NCI-H2196 treated with DMSO at 0.1 percent for 48 hours (cell line): ENCODE measurements around the gene MAPK8.

Experiments used
- DNase-seq: peaks from one replicate; lab custom pipeline; 2025; ENCODE audit not compliant: unreplicated experiment; lab: John Stamatoyannopoulos, UW

MAPK8 gene

DNA sequence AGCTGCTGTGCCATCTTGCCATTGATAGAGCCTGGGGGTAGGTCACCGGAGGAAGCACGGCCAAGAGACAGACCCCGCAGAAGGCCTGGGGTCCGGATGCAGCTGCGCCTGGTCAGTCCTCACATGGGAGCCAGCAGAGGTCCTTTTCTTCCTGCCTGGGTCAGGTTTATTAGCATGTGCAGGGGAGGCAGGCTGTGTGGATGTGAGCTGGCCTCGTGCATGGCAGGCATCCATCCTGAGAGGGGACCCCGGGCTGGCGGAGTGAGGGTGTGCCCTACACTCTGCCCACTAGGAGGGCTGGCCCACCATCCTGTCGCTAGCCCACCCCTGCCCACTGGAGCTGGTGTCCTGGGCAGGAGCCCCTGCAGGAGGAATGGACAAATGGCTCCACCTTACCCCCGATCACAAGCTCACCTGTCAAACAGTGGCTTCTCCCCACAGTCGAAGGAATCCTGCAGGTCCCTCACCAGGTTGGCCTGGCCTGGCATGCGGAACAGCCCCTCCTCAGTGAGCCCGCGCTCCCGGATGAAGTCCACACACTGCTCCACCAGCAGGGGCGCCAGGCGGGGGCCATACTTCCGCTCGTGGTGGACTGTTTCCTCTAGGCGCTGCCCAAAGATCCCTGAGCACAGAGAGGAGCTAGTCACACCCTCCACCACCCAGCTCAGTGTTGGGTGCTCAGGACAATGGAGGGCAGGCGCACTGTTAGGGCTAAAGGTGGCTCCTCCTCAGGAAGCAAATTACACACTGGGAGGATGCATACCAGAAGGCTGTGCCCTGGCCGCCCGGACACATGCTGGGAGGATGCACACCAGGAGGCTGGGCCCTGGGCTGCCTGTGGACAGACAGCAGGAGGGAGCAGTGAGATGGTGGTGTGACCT, 153.0 kb downstream of the MAPK8 start:
- no peak for DNase-seq

DNA sequence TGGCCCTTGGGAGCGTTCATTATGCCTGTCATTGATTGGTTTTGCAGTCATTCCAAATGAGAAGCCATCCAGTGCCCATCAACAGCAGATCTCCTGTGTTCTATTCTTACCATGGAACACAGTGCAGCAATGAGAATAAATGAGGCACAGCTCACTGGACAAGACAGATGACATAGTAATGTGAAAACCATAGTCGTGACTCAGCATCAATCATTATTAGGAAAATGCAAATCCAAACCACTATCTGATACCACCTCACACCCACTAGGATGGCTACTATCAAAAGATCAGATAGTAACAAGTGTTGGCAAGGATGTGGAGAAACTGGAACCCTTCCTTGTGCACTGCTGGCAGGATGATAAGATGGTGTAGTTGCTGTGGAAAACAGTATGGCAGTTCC, 153.7 kb downstream of the MAPK8 start:
- DNase-seq = no peak

DNA sequence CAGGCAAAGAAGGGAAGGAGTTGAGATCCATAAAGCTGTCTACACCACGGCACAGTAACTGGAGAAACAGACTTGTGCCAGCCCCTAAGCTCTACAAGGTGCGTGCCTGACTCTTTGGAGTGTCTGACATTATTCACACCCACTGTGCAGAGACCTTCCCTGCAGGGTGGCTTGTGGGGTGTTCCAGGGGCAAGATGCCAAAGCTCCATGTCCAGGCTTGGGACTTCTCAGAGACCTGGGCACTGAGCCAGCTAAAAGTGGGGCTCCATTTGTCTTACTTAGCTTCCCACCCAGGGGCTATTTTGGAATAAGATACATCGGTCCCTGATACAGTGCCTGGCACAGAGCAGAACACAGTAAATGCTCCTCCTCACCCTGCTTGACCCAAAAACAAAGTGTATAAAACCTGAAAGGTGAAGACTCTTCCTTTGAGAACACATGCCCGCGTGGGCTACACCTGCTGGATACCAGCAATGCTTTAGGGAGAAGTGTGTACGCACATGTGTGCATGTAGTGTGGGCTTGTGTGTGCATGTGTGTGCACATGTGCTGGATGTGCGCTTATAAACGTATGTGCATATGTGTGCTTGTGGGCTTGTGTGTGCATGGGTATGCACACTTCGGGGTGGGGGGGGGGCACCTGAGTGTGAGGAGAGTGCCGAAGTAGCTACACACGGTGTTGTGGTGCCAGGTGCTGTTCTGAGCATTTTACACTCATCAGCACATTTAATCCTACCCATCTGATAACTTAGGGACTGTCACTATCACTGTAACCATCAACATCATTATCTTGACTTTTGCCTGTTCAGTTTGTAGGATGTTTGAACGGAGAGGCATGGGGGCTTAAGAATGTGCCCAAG, 155.4 kb downstream of the MAPK8 start:
- DNase-seq = no peak

GRCh38 chr10:48462482-48463020, 156.1 kb downstream of the MAPK8 start:
- DNase-seq = no peak

- no peak for DNase-seq
These were observed 157.0 kb downstream of the MAPK8 start for GRCh38 chr10:48463318-48464003.

DNA sequence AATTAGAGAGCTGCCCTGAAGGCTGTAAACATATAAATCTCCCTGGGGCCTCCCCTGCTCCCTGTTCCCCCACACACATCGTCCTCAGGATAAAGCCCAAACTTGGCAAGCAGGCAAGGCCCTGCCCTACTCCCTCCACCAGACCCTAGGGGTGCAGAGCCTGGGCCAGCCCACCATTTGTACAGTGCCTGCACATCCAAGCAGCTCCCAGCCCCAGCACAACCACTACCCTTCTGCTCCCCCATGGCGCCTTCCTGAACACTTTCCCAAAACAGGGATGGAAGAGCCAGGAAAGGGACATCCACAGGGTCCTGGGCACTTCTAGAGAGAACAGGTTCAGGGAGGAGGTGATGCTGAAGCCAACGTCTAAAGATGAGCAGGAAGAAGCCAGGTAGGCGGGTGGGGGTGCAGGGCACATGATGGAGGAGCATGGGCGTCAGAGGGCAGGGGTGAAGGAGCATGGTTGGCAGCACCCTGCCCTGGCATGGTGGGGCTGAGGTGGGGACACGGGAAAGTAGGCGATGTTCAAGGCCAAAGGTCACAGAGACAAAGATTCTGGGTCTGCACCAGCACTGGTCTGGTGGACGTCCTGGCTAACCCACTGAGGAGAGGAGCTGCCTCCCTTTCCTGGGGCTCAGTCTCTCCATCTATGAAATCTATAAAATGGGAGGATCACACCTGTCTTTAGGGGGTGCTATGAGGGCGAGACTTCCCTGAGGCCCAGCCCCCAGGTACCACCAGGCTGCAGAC, 157.8 kb downstream of the MAPK8 start:
- no peak for DNase-seq

DNA sequence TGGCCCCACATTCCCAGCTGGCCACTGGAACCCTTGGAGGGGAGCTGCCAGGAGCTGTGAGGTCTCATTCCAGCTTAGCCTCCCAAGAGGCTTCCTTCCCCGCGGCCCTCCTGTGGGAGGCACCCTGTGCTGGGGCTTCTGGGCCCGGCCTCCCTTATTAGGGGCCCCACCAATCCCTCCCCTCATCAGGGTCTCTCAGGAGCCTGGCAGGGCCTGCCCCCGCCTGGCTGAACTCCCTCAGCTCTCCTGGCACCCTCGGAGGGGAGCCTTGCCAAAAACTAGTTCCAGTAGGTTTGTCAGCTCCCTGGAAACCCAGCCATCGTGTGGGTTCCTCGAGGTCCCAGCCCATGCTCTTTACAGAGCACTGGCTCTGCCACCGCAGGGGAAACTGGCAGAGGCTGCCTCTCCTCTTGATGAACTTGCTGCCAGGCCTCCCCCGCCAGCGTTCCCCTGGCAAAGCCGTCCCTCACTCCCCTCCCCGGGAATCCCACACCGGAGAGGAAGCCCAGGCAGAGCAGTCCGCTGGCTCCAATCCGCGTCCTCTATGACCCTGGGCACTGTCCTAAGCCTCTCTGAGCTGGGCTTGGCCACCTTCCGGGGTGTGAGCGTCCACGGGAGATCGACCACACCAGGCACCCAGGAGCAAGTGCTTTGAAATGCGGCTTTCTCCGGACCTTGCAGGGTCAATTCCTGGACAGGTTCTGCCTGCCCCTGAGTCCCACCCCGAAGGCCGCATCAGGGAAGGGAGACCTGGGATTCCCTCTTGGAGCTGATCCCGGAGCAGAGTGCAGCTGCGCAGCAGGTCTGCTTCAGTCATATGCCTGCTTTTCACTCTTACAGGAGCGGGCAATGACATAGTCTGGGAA, 158.6 kb downstream of the MAPK8 start:
- no peak for DNase-seq

DNA sequence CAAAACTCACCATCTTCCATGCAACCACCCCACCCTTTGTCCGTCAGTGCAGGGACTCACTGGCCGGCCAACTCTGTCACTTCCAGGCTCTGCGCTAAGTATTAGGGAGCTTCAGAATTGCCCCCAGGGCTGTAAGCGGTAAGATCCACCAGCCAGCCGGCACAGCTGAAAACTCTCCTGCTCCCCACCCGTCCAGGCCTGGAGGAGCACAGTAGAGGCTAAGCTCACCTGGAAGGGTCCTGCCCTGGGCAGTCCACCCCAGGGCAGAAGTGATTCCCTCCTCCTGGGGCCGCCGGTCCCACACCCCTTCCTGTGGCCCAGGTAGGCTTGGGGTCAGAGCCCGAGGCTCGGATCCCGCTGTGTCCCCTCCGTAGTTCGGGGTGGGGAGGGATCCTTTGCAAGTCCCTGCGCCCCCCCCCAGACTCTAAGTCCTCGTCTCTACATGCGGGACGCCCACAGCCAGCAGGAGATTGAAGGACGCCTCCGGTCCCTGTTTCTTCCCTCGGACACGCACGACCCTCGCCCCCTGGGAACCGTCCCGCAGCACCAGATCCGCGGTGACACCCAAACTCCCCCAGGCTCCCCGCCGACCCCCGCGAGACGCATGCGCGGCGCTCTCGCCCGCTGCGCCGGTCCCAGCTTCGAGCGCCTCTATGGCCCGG, 159.5 kb downstream of the MAPK8 start:
- DNase-seq = no peak

DNA sequence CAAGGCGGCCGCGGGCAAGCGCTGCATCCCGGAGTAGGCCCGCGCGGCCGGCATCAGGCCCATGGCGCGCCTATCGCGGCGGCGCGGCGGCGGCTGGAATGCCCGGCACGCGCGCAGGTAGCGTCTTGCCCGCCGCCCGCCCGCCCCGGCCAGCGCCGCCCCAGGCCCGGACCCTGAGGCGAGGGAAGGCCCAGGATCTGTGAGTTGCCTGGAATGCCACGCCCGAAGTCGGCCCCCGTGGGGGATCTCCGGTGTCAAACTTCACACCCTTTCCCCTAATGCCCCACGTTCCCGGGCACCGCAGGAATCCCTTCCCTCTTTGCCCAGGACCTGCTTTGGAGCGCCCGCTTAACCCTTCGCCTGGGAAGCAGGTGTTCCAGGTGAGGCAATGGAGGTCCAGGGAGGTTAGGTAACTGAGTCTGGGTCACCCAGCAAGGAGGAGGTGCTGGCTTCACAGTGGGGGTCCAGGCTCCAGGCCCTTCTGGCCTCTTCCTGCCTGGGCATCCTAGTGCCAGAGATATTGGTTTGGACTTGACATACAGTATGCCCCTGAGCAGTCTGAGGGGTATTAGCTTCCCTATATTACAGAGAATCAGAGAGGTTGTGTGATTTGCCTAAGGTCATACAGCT, 160.2 kb downstream of the MAPK8 start:
- DNase-seq = no peak

GRCh38 chr10:48467669-48468068, 161.2 kb downstream of the MAPK8 start:
- no peak for DNase-seq

DNA sequence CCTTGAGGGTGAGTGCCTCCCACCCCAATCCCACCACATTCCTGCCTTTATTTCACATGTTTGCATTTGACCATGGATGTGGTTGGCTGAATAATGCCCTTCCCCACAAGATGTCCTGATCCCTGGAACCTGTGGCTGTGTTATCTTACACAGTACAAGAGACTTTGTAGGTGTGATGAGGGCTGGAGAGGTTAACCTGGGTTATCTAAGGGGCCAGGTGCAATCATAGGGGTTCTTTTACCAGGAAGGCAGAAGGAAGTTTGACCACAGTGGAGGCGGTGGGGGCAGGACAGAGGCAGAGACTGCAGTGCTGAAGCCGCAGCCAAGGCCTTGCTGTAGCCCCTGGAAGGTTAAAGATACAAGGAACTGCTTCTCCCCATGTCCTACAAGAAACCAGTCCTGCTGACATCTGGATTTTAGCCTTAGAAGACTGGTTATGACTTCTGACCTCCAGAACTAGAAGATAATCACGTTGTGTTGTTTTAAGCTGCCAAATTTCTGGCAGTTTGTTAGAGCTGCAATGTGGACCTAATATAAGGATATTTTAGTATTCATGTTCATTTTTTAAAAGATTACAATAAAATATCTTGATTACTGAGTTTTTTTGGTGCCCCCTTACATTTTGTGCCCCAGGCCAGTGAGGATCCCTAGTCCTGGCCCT, 161.8 kb downstream of the MAPK8 start:
- DNase-seq = no peak

GRCh38 chr10:48468866-48469511, 162.5 kb downstream of the MAPK8 start:
- DNase-seq = no peak

DNA sequence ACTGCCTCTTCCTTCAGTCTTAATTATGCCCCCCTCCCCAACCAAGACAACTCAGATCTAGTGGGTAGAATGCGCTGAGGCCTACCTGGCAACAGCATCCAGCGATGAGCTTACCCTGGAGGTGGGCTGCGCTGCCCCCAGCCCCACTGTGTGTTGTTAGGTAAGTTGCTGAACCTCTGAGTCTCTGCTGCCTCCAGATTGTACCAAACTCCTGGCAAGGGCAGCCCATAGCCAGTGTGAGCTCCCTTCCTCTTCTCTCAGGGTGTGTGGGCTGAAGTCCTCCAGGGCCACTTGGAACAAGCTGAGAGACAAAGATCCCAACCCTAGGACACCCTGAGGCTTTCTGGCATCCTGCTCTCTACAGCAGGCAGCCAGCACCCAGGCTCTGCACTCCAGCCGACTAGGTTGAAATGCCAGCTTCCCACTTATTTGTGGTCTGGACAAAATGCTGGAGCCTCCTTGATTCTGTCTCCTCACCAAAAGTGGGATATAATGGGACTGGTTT, 163.1 kb downstream of the MAPK8 start:
- DNase-seq = no peak

DNA sequence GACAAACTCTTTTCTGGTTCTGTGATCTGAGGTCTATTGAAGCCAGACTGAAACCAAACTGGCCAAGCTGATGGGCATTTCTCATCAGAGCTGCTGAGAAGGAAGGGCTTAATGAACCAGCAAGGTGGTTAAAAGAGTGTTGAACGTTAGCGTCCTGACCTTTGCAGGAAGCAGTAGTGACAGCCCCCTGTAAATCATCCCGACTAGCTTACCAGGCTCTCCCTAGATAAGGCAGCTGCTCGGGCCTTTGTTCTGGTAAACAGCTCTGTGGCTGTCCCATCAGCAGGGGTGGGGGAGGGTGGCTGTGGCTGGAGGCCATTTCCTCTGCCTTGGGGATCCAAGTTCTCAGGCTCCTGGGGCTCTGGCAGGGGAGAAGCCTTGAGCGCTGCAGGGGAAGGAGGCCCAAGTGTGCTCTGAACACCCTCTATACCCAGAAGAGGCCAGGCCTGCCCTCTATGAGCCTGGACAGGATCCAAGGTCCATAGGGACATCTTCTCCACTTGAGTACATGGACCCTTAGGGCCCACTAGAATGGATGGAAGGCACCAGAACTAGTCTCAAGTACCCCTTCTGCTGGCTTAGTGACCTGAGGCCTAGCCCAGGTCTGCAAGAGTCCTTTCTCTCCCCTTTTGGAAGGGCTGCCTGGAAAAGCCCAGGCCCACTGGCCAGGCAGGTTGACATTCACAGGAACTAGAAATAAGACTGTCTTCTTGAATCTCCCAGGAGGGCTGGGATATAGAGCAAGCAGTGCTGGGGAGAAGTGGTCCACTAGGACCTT, 163.8 kb downstream of the MAPK8 start:
- no peak for DNase-seq

DNA sequence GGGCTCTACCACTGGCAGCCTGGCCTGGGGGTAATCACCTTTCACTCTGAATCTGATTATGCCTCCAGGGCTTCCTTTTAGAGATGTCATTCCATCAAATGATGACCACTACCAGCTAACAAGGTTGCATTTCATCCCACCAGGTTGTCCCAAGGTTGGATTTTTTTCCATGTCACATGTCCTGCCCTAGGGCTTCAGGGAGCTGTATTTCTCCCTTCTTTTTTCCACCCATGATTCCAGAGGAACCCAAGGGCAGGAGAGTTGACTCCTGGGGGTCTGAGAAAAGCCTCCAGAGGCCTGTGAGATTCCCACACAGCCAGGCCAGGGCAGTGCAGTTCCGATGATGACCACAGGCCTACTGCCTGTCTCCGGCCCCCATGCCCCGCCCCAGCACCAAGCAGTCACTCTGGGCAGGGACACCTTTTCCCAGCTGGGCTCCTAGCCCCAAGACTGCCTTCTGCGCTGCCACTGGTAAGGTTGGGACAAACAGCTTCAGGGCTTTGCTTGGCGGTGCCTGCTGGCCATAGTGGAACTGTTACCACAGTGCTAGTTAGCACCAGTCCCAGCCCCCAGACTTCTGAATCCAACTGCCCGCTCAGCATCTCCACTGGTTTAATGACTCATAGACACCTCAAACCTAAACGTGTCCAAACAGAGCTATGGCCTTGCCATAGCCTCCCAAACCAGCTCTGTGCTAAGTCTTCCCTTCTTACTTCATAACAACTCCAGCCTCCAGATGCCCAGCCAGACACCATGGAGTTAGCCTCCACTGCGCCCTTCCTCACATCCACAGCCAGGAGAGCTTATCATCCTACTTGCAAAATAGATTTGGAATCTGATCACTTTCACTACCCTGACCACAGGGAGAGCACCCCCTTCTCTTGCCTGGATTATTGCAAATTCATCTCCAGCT, 164.7 kb downstream of the MAPK8 start:
- DNase-seq = no peak
